ENCODE measurements around the gene CRIP2. TPM values are rescaled to one million over a fixed set of nuclear protein-coding genes. Genes with fewer than 3 reads are reported as not detected.

Gene CRIP2
- total RNA-seq, 1 experiment from 2014 or later, result 192 TPM

GRCh38 chr14:105456736-105457617 lies 17.6 kb upstream of the CRIP2 start:
- no peak for DNase-seq (ENCODE audit: low spot score)
- POLR2A ChIA-PET (ENCODE audit: low non-redundant PET), result no interaction called here
- BruUV-seq (replicated peaks), result no TSS peak
- no peaks in the 10 kb centered on the region for H3K9me3 ChIP-seq (ENCODE audit: low read depth, low read length, poor library complexity, severe bottlenecking)
- TF ChIP-seq EZH2 (IDR thresholded peaks at IDR 0.05; ENCODE audit: borderline replicate concordance, low read depth, low read length, poor library complexity, severe bottlenecking), result no peak
- no peak for TF ChIP-seq CTCF (conservative IDR thresholded peaks at IDR 0.05; ENCODE audit: low read depth, low read length)
- H3K4me3 ChIP-seq (ENCODE audit: low read depth, low read length, poor library complexity, severe bottlenecking), result no peak overlapping the region
- CTCF ChIA-PET, result interaction anchor here (0.7 kb wide), 1 partner anchor 33 kb away, joined by 4 read pairs; no protein-coding TSS in a partner anchor
- H3K27me3 ChIP-seq (replicated peaks; ENCODE audit: insufficient read depth, low read depth, low read length, poor library complexity), result no peaks in the 10 kb centered on the region
- no peaks in the 10 kb centered on the region for H3K4me1 ChIP-seq (ENCODE audit: insufficient read depth, low read length, poor library complexity, severe bottlenecking)
- intact Hi-C loops (cut with micrococcal nuclease; ENCODE audit: unreplicated experiment), result no loop called here
- H3K27ac ChIP-seq (ENCODE audit: low read depth, low read length, poor library complexity, severe bottlenecking), result peak overlapping the region; percentile 23
- H3K36me3 ChIP-seq (ENCODE audit: insufficient read depth, low read length, poor library complexity, severe bottlenecking), result peaks cover 64% of the 10 kb centered on the region

- Histone ChIP-seq H3K4me1 (ENCODE audit: insufficient read depth, low read length, poor library complexity, severe bottlenecking) (no peaks in the 10 kb centered on the region), H3K27ac (ENCODE audit: low read depth, low read length, poor library complexity, severe bottlenecking) (no peak overlapping the region), H3K36me3 (ENCODE audit: insufficient read depth, low read length, poor library complexity, severe bottlenecking) (peaks cover 56% of the 10 kb centered on the region), H3K4me3 (ENCODE audit: low read depth, low read length, poor library complexity, severe bottlenecking) (no peak overlapping the region), H3K27me3 (replicated peaks; ENCODE audit: insufficient read depth, low read depth, low read length, poor library complexity) (no peaks in the 10 kb centered on the region), H3K9me3 (ENCODE audit: low read depth, low read length, poor library complexity, severe bottlenecking) (no peaks in the 10 kb centered on the region)
- TF ChIP-seq EZH2 (IDR thresholded peaks at IDR 0.05; ENCODE audit: borderline replicate concordance, low read depth, low read length, poor library complexity, severe bottlenecking) (no peak), CTCF (conservative IDR thresholded peaks at IDR 0.05; ENCODE audit: low read depth, low read length) (no peak)
- POLR2A ChIA-PET (ENCODE audit: low non-redundant PET), result no interaction called here
- BruUV-seq (replicated peaks), result no TSS peak
- CTCF ChIA-PET, result no interaction called here
- intact Hi-C loops (cut with micrococcal nuclease; ENCODE audit: unreplicated experiment), result no loop called here
- no peak for DNase-seq (ENCODE audit: low spot score)
Observed at GRCh38 chr14:105458010-105458409, 16.6 kb upstream of the CRIP2 start.

- POLR2A ChIA-PET (ENCODE audit: low non-redundant PET), result no interaction called here
Observed at GRCh38 chr14:105458571-105458970, 16.1 kb upstream of the CRIP2 start.

More at GRCh38 chr14:105458571-105458970, 16.1 kb upstream of the CRIP2 start:
- Histone ChIP-seq H3K4me3 (ENCODE audit: low read depth, low read length, poor library complexity, severe bottlenecking) (no peak overlapping the region), H3K4me1 (ENCODE audit: insufficient read depth, low read length, poor library complexity, severe bottlenecking) (no peaks in the 10 kb centered on the region), H3K9me3 (ENCODE audit: low read depth, low read length, poor library complexity, severe bottlenecking) (no peaks in the 10 kb centered on the region), H3K27me3 (replicated peaks; ENCODE audit: insufficient read depth, low read depth, low read length, poor library complexity) (no peaks in the 10 kb centered on the region), H3K36me3 (ENCODE audit: insufficient read depth, low read length, poor library complexity, severe bottlenecking) (peaks cover 59% of the 10 kb centered on the region), H3K27ac (ENCODE audit: low read depth, low read length, poor library complexity, severe bottlenecking) (no peak overlapping the region)
- no peak for DNase-seq (ENCODE audit: low spot score)
- intact Hi-C loops (cut with micrococcal nuclease; ENCODE audit: unreplicated experiment), result no loop called here
- BruUV-seq (replicated peaks), result no TSS peak
- TF ChIP-seq CTCF (conservative IDR thresholded peaks at IDR 0.05; ENCODE audit: low read depth, low read length) (no peak), EZH2 (IDR thresholded peaks at IDR 0.05; ENCODE audit: borderline replicate concordance, low read depth, low read length, poor library complexity, severe bottlenecking) (no peak)
- CTCF ChIA-PET, result no interaction called here

Measured in A673 (cell line).